ENCODE results near the gene CNNM1. TPM values are rescaled to one million over a fixed set of nuclear protein-coding genes. Genes with fewer than 3 reads are reported as not detected.

CNNM1 gene
- total RNA-seq, 1 experiment from 2014 or later: not detected

Other genes with a start within 250 kb of the CNNM1 start
- gene HPSE2, start 93.5 kb upstream of the CNNM1 start, total RNA-seq (2022): not detected in 2 replicates
- 163 and 184 TPM in 2 replicates for gene GOT1, start 101.3 kb downstream of the CNNM1 start, total RNA-seq (2022)
- gene NKX2-3, start 203.6 kb downstream of the CNNM1 start, total RNA-seq (2022): not detected in 2 replicates